ENCODE results near the gene PELI3.

The PELI3 gene

GRCh38 chr11:66475349-66476172 lies 8.9 kb downstream of the PELI3 start:
- TF ChIP-seq CTCF (IDR thresholded peaks at IDR 0.05) = no peak

- TF ChIP-seq CTCF (IDR thresholded peaks at IDR 0.05) = no peak
Observed at GRCh38 chr11:66476173-66476840, 9.6 kb downstream of the PELI3 start.

- no peak for TF ChIP-seq CTCF (IDR thresholded peaks at IDR 0.05)
Observed at GRCh38 chr11:66476841-66477251, 10.1 kb downstream of the PELI3 start.

- TF ChIP-seq CTCF (IDR thresholded peaks at IDR 0.05) = no peak
Observed at GRCh38 chr11:66477263-66478201, 10.8 kb downstream of the PELI3 start.

- TF ChIP-seq CTCF (IDR thresholded peaks at IDR 0.05) = peak; percentile 97
Observed at GRCh38 chr11:66478729-66479393, 12.2 kb downstream of the PELI3 start.

- TF ChIP-seq CTCF (IDR thresholded peaks at IDR 0.05) = no peak
Observed at GRCh38 chr11:66479394-66480116, 12.8 kb downstream of the PELI3 start.

Data from LNCAP (cell line).